T-cell (primary cell): ENCODE data around the gene CD93. TPM values are rescaled to one million over a fixed set of nuclear protein-coding genes. Genes with fewer than 3 reads are reported as not detected.

ENCODE experiments used
- ATAC-seq, 4 experiments: fragments of 200-7000 bp in 3 of 4; fragments of 150-1000 bp in 1 of 4; cut with Tn5 transposase; replicated peaks in 1 of 4; 1 replicate in 3 of 4; 2 replicates in 1 of 4; pipeline ENCODE4 v1.10.0; 2021; ENCODE audit warnings: moderate library complexity in 3 of 4, mild to moderate bottlenecking in 2 of 4, moderate number of reproducible peaks in 1 of 4
- CTCF ChIA-PET, 2 donors: fragments of 300-600 bp; sonication (Branson Sonifier 250); formaldehyde crosslinking; loops; one replicate each; lab custom pipeline; 2022; ENCODE audit warnings: antibody characterized with exemption in 2 of 2; lab: Charles Lee
- POLR2A ChIA-PET, 2 donors: fragments of 300-600 bp; sonication (Branson Sonifier 250); formaldehyde crosslinking; loops; one replicate each; lab custom pipeline; 2022; ENCODE audit warnings: antibody characterized with exemption in 2 of 2; lab: Charles Lee
- DNase-seq, 35 experiments: peaks; one replicate each; pipeline versions ENCODE4 v3.0.0 to v3.0.0-alpha.2; 2013 to 2023
- H3K27ac ChIP-seq: one replicate; pipeline ENCODE4 v1.5.1; 2013; ENCODE audit warnings: low read length
- H3K27me3 ChIP-seq, 2 experiments: replicated peaks in 1 of 2; 1 replicate in 1 of 2; 2 replicates in 1 of 2; pipeline versions ENCODE4 v1.6.1 to v1.7.0; 2013; ENCODE audit warnings: low read length in 1 of 2, mixed read lengths in 1 of 2; ENCODE audit not compliant: control insufficient read depth in 2 of 2, insufficient read depth in 2 of 2; ENCODE audit errors: extremely low read depth in 1 of 2
- H3K36me3 ChIP-seq, 2 donors: 1 replicate in 1 of 2; 2 replicates in 1 of 2; pipeline versions ENCODE4 v1.6.1 to v1.7.0; 2013; ENCODE audit warnings: low read length in 1 of 2; ENCODE audit not compliant: control insufficient read depth in 2 of 2, insufficient read depth in 1 of 2; ENCODE audit errors: extremely low read depth in 1 of 2
- H3K4me1 ChIP-seq, 2 experiments: 1 replicate in 1 of 2; 2 replicates in 1 of 2; pipeline versions ENCODE4 v1.6.1 to v1.7.0; 2013; ENCODE audit warnings: low read length in 2 of 2, mixed read lengths in 1 of 2; ENCODE audit not compliant: insufficient read depth in 2 of 2, control insufficient read depth in 1 of 2; ENCODE audit errors: extremely low read depth in 1 of 2
- H3K4me3 ChIP-seq, 2 donors: 1 replicate in 1 of 2; 2 replicates in 1 of 2; pipeline versions ENCODE4 v1.5.1 to v1.7.0; 2013; ENCODE audit warnings: mild to moderate bottlenecking in 2 of 2, low read length in 1 of 2, moderate library complexity in 1 of 2; ENCODE audit not compliant: control insufficient read depth in 1 of 2; ENCODE audit errors: extremely low read depth in 1 of 2
- H3K9me3 ChIP-seq: 2 replicates; pipeline ENCODE4 v1.7.0; 2013
- H3K27ac Mint-ChIP-seq, 2 donors: one replicate each; pipeline ENCODE4 v1.8.0; 2020 to 2021; ENCODE audit warnings: mild to moderate bottlenecking in 2 of 2, mixed read lengths in 2 of 2
- H3K27me3 Mint-ChIP-seq, 2 donors: one replicate each; pipeline ENCODE4 v1.8.0; 2021 to 2022; ENCODE audit warnings: mixed read lengths in 2 of 2
- H3K36me3 Mint-ChIP-seq: one replicate; pipeline ENCODE4 v1.8.0; 2021; ENCODE audit warnings: mixed read lengths
- H3K4me1 Mint-ChIP-seq, 3 donors: one replicate each; pipeline ENCODE4 v1.8.0; 2020 to 2022; ENCODE audit warnings: mixed read lengths in 3 of 3, mild to moderate bottlenecking in 1 of 3
- H3K4me3 Mint-ChIP-seq, 3 donors: one replicate each; pipeline ENCODE4 v1.8.0; 2020 to 2022; ENCODE audit warnings: mild to moderate bottlenecking in 3 of 3, mixed read lengths in 3 of 3, moderate library complexity in 3 of 3
- H3K9me3 Mint-ChIP-seq, 3 donors: one replicate each; pipeline ENCODE4 v1.8.0; 2020 to 2022; ENCODE audit warnings: mixed read lengths in 3 of 3
- WGBS: methylation state at CpG from one replicate; pipeline ENCODE4 v1.1.5; 2013; ENCODE audit warnings: missing lambda C conversion rate; ENCODE audit not compliant: insufficient coverage; 5-methylcytosine and 5-hydroxymethylcytosine counted together
- total RNA-seq, 35 experiments: library from RNA in 6 of 35; stranded (reverse) in 6 of 35; fragments of 120-200 nt in 1 of 35; gene quantifications; one replicate each; pipeline versions ENCODE4 v1.2.1 to v1.2.4 and lab custom pipeline; 2013 to 2026

CD93 gene
- total RNA-seq, 5 donors from 2014 or later (not counting 1 experiment from before 2014, with no cell fraction given) = 0.38 to 1.9 (median 0.58) TPM

DNA sequence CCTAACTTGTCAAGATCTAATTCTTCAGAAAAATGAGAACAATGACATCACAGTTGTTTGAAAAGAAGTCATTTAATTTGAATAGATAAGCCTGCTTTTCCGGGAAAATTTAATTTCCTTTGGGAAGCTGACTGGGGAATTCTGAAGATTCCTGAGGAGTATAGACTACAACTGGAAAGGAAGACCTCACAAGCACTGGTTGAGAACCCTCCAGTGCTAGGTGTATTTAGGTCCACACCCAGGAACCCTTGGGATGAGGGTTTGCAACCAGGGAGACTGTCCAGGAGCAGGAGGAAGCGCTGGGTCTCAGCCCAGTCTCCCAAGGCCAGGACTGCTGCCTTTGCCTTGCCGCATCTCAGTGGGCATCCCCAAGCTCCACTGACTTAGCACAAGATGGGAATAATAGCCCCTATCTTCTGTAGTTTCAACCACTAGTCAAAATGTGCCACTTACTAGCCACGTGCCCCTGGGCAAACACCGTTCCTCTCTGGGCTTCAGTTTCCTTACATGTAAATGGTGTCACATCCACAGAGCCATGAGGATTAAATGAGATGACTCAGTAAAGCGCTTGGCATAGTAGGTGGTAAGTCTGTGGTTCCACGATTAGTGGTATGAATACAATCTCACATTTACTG is 6.9 kb upstream of the CD93 start:
- no peak overlapping the region for H3K4me3 ChIP-seq
- no peak for DNase-seq
- 86% methylated on average over 3 of the region's 7 CpGs for WGBS

DNA sequence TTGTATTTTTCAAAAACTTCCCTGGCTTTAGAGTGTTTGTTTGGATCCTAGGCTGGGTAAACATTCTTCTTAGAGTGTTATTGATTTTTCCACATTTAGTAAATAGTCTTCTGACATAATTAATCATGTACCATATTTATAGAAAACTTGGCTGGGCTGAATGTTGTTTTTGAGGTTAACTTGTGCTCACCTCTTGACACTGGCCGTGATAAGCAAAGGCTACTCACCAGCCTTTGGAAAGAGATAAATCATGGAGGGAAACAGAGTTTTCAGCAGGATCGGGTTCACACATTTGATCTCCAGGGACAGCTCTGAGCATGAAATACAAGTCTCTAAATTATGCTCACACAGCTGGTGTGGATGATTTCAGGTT is 6.2 kb upstream of the CD93 start:
- ChIA-PET CTCF (no interaction called here), POLR2A (no interaction called here)
- 90% methylated on average over 2 of the region's 2 CpGs for WGBS
- no peak for DNase-seq
- H3K9me3 Mint-ChIP-seq = no peaks in the 10 kb centered on the region
- Histone ChIP-seq H3K9me3 (no peaks in the 10 kb centered on the region), H3K27ac (no peak overlapping the region), H3K4me3 (no peak overlapping the region), H3K36me3 (no peaks in the 10 kb centered on the region), H3K27me3 (peaks cover 0 to 22% of the 10 kb centered on the region in 2 experiments), H3K4me1 (peaks cover under 1 to 8% of the 10 kb centered on the region in 2 experiments)
- H3K4me3 Mint-ChIP-seq = no peak overlapping the region
- ATAC-seq = no peak
- H3K27ac Mint-ChIP-seq = no peak overlapping the region
- H3K36me3 Mint-ChIP-seq = no peaks in the 10 kb centered on the region
- peaks cover 3 to 4% of the 10 kb centered on the region in 2 donors for H3K27me3 Mint-ChIP-seq
- peaks cover 0 to 2% (median 0%) of the 10 kb centered on the region in 3 donors for H3K4me1 Mint-ChIP-seq

More for the DNA sequence above, 6.9 kb upstream of the CD93 start:
- Histone ChIP-seq H3K4me1 (peaks cover 0 to 2% of the 10 kb centered on the region in 2 experiments), H3K27ac (no peak overlapping the region), H3K9me3 (no peaks in the 10 kb centered on the region), H3K27me3 (peaks cover 0 to 17% of the 10 kb centered on the region in 2 experiments), H3K36me3 (no peaks in the 10 kb centered on the region)
- no peaks in the 10 kb centered on the region for H3K4me1 Mint-ChIP-seq
- peaks cover 3 to 4% of the 10 kb centered on the region in 2 donors for H3K27me3 Mint-ChIP-seq
- no peaks in the 10 kb centered on the region for H3K36me3 Mint-ChIP-seq
- ATAC-seq = no peak
- ChIA-PET POLR2A (no interaction called here), CTCF (no interaction called here)
- no peaks in the 10 kb centered on the region for H3K9me3 Mint-ChIP-seq
- H3K27ac Mint-ChIP-seq = no peak overlapping the region
- no peak overlapping the region for H3K4me3 Mint-ChIP-seq

DNA sequence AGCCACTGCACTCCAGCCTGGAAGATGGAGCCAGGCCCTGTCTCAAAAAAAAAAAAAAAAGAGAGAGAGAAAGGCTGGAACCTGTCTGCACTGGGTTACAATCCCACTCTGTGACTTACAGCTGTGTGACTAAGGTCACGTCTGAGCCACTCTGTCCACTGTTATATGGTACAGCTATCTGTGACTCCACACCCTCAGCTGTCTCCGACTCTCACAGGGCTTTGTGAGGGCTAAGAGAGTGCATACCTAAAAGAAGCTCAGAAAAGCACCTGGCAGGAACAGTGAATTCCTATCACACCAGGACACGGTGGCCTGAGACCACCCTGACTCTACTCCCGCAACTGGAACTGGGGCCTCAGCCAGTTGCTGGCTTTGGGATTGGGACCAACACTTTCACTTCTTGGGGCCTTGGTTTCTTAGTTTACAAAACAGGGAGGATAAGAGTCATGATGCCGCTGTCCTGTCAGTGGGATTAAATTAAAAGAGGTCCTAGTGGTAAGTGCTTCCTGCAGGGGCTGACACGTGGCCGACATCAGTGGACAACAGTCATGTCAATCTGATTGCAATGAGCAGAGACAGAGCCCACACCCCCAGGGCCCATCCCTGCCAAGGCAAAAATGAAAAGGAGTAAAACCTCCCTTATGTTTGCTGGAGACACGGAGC is 5.7 kb upstream of the CD93 start:
- peaks cover 5 to 13% of the 10 kb centered on the region in 2 experiments for H3K4me1 ChIP-seq
- 83% methylated on average over 3 of the region's 8 CpGs for WGBS
- no peaks in the 10 kb centered on the region for H3K9me3 ChIP-seq
- no peaks in the 10 kb centered on the region for H3K36me3 ChIP-seq
- POLR2A ChIA-PET = no interaction called here
- H3K27me3 ChIP-seq = peaks cover 0 to 22% of the 10 kb centered on the region in 2 experiments
- DNase-seq = no peak
- no peaks in the 10 kb centered on the region for H3K9me3 Mint-ChIP-seq
- CTCF ChIA-PET = no interaction called here
- no peaks in the 10 kb centered on the region for H3K36me3 Mint-ChIP-seq
- no peak overlapping the region for H3K27ac ChIP-seq
- peaks cover 0 to 6% (median 3%) of the 10 kb centered on the region in 3 donors for H3K4me1 Mint-ChIP-seq
- no peak for ATAC-seq
- peaks cover 3 to 4% of the 10 kb centered on the region in 2 donors for H3K27me3 Mint-ChIP-seq
- H3K4me3 Mint-ChIP-seq = no peak overlapping the region
- H3K4me3 ChIP-seq = no peak overlapping the region
- H3K27ac Mint-ChIP-seq = no peak overlapping the region

DNA sequence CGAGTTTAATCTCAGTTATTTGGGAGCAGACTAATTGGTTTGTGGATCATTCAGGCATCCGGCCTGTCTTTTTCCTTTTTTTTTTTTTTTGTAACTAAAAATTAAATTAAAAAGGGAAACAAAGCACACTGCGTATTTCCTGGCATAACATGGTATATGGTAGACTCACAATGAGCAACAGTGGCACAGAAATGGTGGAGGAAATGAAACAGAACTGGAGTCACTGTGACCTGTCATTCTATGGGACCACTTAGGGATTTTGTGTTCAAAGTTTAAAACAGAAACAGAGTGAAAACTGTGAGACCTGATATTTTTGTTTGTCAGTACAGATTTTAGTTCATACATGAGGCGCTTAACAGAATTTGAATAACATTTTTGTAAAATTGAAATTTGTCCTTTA is 4.8 kb upstream of the CD93 start:
- Histone ChIP-seq H3K36me3 (no peaks in the 10 kb centered on the region), H3K4me1 (peaks cover 10 to 23% of the 10 kb centered on the region in 2 experiments), H3K27me3 (peaks cover 0 to 27% of the 10 kb centered on the region in 2 experiments), H3K9me3 (no peaks in the 10 kb centered on the region), H3K27ac (no peak overlapping the region), H3K4me3 (no peak overlapping the region)
- ATAC-seq = no peak
- ChIA-PET CTCF (interaction anchor here in 1 of 2 donors (0.7 kb wide), 1 partner anchor 31 kb away, joined by 5 read pairs; no protein-coding TSS in a partner anchor), POLR2A (no interaction called here)
- Mint-ChIP-seq H3K4me3 (no peak overlapping the region), H3K27ac (no peak overlapping the region), H3K9me3 (no peaks in the 10 kb centered on the region), H3K27me3 (peaks cover 3 to 4% of the 10 kb centered on the region in 2 donors), H3K36me3 (no peaks in the 10 kb centered on the region), H3K4me1 (peaks cover 6 to 12% (median 10%) of the 10 kb centered on the region in 3 donors)
- 80% methylated on average over 1 of the region's 4 CpGs for WGBS
- DNase-seq = no peak

GRCh38 chr20:23090147-23090546 is 4.0 kb upstream of the CD93 start:
- Histone ChIP-seq H3K27ac (no peak overlapping the region), H3K9me3 (no peaks in the 10 kb centered on the region), H3K36me3 (no peaks in the 10 kb centered on the region), H3K27me3 (peaks cover 0 to 26% of the 10 kb centered on the region in 2 experiments), H3K4me3 (no peak overlapping the region), H3K4me1 (peaks cover 10 to 30% of the 10 kb centered on the region in 2 experiments)
- Mint-ChIP-seq H3K4me3 (no peak overlapping the region), H3K9me3 (no peaks in the 10 kb centered on the region), H3K36me3 (no peaks in the 10 kb centered on the region), H3K27me3 (peaks cover 3 to 4% of the 10 kb centered on the region in 2 donors), H3K4me1 (peaks cover 6 to 12% (median 10%) of the 10 kb centered on the region in 3 donors), H3K27ac (no peak overlapping the region)
- DNase-seq = no peak
- WGBS = no CpG with 5 or more reads among the region's 6 CpGs
- POLR2A ChIA-PET = no interaction called here
- CTCF ChIA-PET = interaction anchor here in 1 of 2 donors (0.7 kb wide), 1 partner anchor 31 kb away, joined by 5 read pairs; no protein-coding TSS in a partner anchor
- ATAC-seq = no peak

DNA sequence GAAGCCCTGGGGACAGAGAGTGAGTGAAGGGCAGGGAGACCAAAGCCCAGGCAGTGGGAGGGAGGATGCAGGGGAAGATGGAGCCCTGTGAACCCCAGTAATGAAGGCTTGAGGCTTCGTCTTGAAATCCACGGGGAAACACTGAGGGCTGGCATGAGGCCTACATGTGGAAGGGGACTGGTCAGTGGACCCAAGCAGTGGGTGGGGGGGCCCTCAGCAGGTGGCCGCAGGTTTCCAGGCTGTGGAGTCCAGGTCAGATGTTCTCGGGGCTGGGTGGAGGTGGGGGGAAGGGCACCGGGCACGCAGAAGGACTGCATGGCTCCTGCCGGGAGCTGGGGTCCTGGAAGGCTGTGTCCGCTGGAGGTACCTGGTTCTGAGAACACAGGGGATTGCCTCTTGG is 2.7 kb upstream of the CD93 start:
- Histone ChIP-seq H3K36me3 (no peaks in the 10 kb centered on the region), H3K27me3 (peaks cover 0 to 18% of the 10 kb centered on the region in 2 experiments), H3K9me3 (no peaks in the 10 kb centered on the region), H3K4me3 (no peak overlapping the region), H3K4me1 (peaks cover 10 to 42% of the 10 kb centered on the region in 2 experiments), H3K27ac (no peak overlapping the region)
- ChIA-PET CTCF (no interaction called here), POLR2A (no interaction called here)
- Mint-ChIP-seq H3K36me3 (no peaks in the 10 kb centered on the region), H3K9me3 (no peaks in the 10 kb centered on the region), H3K27me3 (peaks cover 0 to 4% of the 10 kb centered on the region in 2 donors), H3K4me3 (no peak overlapping the region), H3K27ac (no peak overlapping the region), H3K4me1 (peaks cover 9 to 12% (median 10%) of the 10 kb centered on the region in 3 donors)
- WGBS = 89% methylated on average over 6 of the region's 8 CpGs
- DNase-seq (no peak), ATAC-seq (no peak)
